Heart left ventricle (tissue), 13 donors: ENCODE measurements around the gene SLCO3A1.

Experiments
- CTCF ChIP-seq, 12 donors: fragments of 200-600 bp; sonication (generic) in 4 of 12; IDR thresholded peaks; one replicate each; pipeline versions ENCODE4 v1.5.0 to v1.8.0; 2018 to 2022; ENCODE audit warnings: antibody characterized with exemption in 12 of 12, mild to moderate bottlenecking in 5 of 12
- POLR2A ChIP-seq, 2 donors: fragments of 450-650 bp; IDR thresholded peaks; one replicate each; pipeline ENCODE4 v1.6.1; 2017; ENCODE audit warnings: antibody characterized with exemption in 2 of 2, mild to moderate bottlenecking in 2 of 2, moderate library complexity in 2 of 2
- donor health status: ischemic (EF 13 %, LVEDD 7.1; RV severe dilation, severe dysfunction).
- donor health status: DM: no; HTN: yes; CAD: no.
- donor health status: DM: no; HTN: no; CAD: no.
- donor health status: ischemic (EF 25% LVEDD 6.9; RV normal size, moderate dysfunction).
- donor health status: ischemic (EF 25% LVEDD 5.7; RV mildly dilated, moderate dysfunction).
- donor health status: ischemic (EF 35%, LVEDD 5.7; RV mildly dilated, moderate dysfunction).
- donor health status: nonischemic (EF 11% LVEDD 7.7; RV severe dilation, severe dysfunction).
- donor health status: DM: yes; HTN: yes; CAD: no.
- donor health status: PGD.
- donor health status: ischemic (EF 29% LVEDD 5.4; RV normal size, mild dysfunction).
- donor health status: nonischemic (EF 23%, LVEDD 6.1; RV moderate dilation, normal function).

- TF ChIP-seq CTCF (IDR thresholded peaks at IDR 0.05) (no peak), POLR2A (IDR thresholded peaks at IDR 0.05) (no peak)
These were observed 203.4 kb downstream of the SLCO3A1 start for GRCh38 chr15:92056875-92057274.
